CD14-positive monocyte (primary cell): ENCODE results near the gene PPP4R3A. TPM values are rescaled to one million over a fixed set of nuclear protein-coding genes. Genes with fewer than 3 reads are reported as not detected.

Experiments used
- DNase-seq, 3 donors: peaks; one replicate each; pipeline ENCODE4 v3.0.0-alpha.2; 2011 to 2022
- H2AFZ ChIP-seq: 2 replicates; pipeline ENCODE4 v1.6.0; 2012; ENCODE audit warnings: mild to moderate bottlenecking, low read depth, low read length, inconsistent platforms; ENCODE audit not compliant: insufficient read depth, poor library complexity, severe bottlenecking
- H3K27ac ChIP-seq, 2 donors: 1 replicate in 1 of 2; 2 replicates in 1 of 2; pipeline ENCODE4 v1.5.1; 2012 to 2013; ENCODE audit warnings: low read length in 2 of 2, control low read depth in 1 of 2, inconsistent platforms in 1 of 2, low read depth in 1 of 2, mild to moderate bottlenecking in 1 of 2
- H3K27me3 ChIP-seq, 2 donors: one replicate each; pipeline versions ENCODE4 v1.6.0 to v1.6.1; 2011 to 2013; ENCODE audit warnings: low read length in 2 of 2; ENCODE audit not compliant: control insufficient read depth in 2 of 2, insufficient read depth in 2 of 2
- H3K36me3 ChIP-seq, 2 donors: replicated peaks in 1 of 2; 1 replicate in 1 of 2; 2 replicates in 1 of 2; pipeline versions ENCODE4 v1.5.1 to v1.6.1; 2012 to 2013; ENCODE audit warnings: low read length in 2 of 2, control low read depth in 1 of 2, inconsistent platforms in 1 of 2, mild to moderate bottlenecking in 1 of 2; ENCODE audit not compliant: insufficient read depth in 2 of 2, control insufficient read depth in 1 of 2
- H3K4me1 ChIP-seq, 2 donors: 1 replicate in 1 of 2; 2 replicates in 1 of 2; pipeline versions ENCODE4 v1.5.1 to v1.6.1; 2012 to 2013; ENCODE audit warnings: low read length in 2 of 2, control low read depth in 1 of 2, inconsistent platforms in 1 of 2, mild to moderate bottlenecking in 1 of 2, moderate library complexity in 1 of 2; ENCODE audit not compliant: insufficient read depth in 2 of 2, control insufficient read depth in 1 of 2
- H3K4me2 ChIP-seq: replicated peaks from 2 replicates; pipeline ENCODE3; 2012; ENCODE audit warnings: low read length, moderate library complexity, mild to moderate bottlenecking; ENCODE audit not compliant: poor library complexity, severe bottlenecking; ENCODE audit errors: extremely low read depth
- H3K4me3 ChIP-seq, 3 experiments: fragments of 200-600 bp in 1 of 3; sonication (generic) in 1 of 3; replicated peaks in 1 of 3; 1 replicate in 2 of 3; 2 replicates in 1 of 3; pipeline ENCODE4 v1.5.1; 2011 to 2013; ENCODE audit warnings: low read length in 3 of 3, mild to moderate bottlenecking in 3 of 3, control low read depth in 2 of 3, low read depth in 2 of 3, inconsistent platforms in 1 of 3, moderate library complexity in 1 of 3
- H3K79me2 ChIP-seq: 2 replicates; pipeline ENCODE4 v1.6.0; 2012; ENCODE audit warnings: mild to moderate bottlenecking, control low read depth, inconsistent platforms, low read length, moderate library complexity; ENCODE audit not compliant: insufficient read depth
- H3K9ac ChIP-seq: 2 replicates; pipeline ENCODE4 v1.6.0; 2017; ENCODE audit warnings: low read length, mild to moderate bottlenecking; ENCODE audit not compliant: insufficient read depth, poor library complexity, severe bottlenecking
- H3K9me3 ChIP-seq, 2 donors: replicated peaks in 1 of 2; 1 replicate in 1 of 2; 2 replicates in 1 of 2; pipeline versions ENCODE4 v1.5.1 to v1.6.1; 2012 to 2013; ENCODE audit warnings: low read length in 2 of 2, control low read depth in 1 of 2; ENCODE audit not compliant: control insufficient read depth in 1 of 2, insufficient read depth in 1 of 2
- H4K20me1 ChIP-seq: 2 replicates; pipeline ENCODE4 v1.6.0; 2012; ENCODE audit warnings: mild to moderate bottlenecking, low read length, control low read depth, moderate library complexity; ENCODE audit not compliant: insufficient read depth
- H3K27ac Mint-ChIP-seq, 7 donors: one replicate each; pipeline ENCODE4 v1.8.0; 2020; ENCODE audit warnings: mild to moderate bottlenecking in 7 of 7, mixed read lengths in 7 of 7, moderate library complexity in 6 of 7, inconsistent platforms in 2 of 7
- H3K27me3 Mint-ChIP-seq, 3 donors: one replicate each; pipeline ENCODE4 v1.8.0; 2021 to 2022; ENCODE audit warnings: low read depth in 3 of 3, mild to moderate bottlenecking in 3 of 3, mixed read lengths in 3 of 3, moderate library complexity in 3 of 3, inconsistent platforms in 1 of 3
- H3K36me3 Mint-ChIP-seq, 2 donors: one replicate each; pipeline ENCODE4 v1.8.0; 2020; ENCODE audit warnings: mixed read lengths in 2 of 2, inconsistent platforms in 1 of 2, mild to moderate bottlenecking in 1 of 2
- H3K4me1 Mint-ChIP-seq: one replicate; pipeline ENCODE4 v1.8.0; 2020; ENCODE audit warnings: mild to moderate bottlenecking, mixed read lengths
- H3K4me3 Mint-ChIP-seq, 2 donors: one replicate each; pipeline ENCODE4 v1.8.0; 2020; ENCODE audit warnings: mild to moderate bottlenecking in 2 of 2, mixed read lengths in 2 of 2, moderate library complexity in 1 of 2
- H3K9me3 Mint-ChIP-seq, 7 donors: one replicate each; pipeline ENCODE4 v1.8.0; 2020 to 2022; ENCODE audit warnings: mixed read lengths in 7 of 7, mild to moderate bottlenecking in 6 of 7, moderate library complexity in 6 of 7, inconsistent platforms in 2 of 7
- WGBS: methylation state at CpG from one replicate; pipeline ENCODE4 v1.1.5; 2013; ENCODE audit warnings: missing lambda C conversion rate; ENCODE audit not compliant: insufficient coverage; 5-methylcytosine and 5-hydroxymethylcytosine counted together
- intact Hi-C, 2 donors: fragments of 100-400 bp; cut with micrococcal nuclease; formaldehyde crosslinking; loops; one replicate each; pipeline versions ENCODE4 v1.15.0 to v1.15.1; 2023
- polyA plus RNA-seq, 3 donors: library from polyadenylated mRNA; depleted of rRNA in 1 of 3; unstranded in 2 of 3; stranded (reverse) in 1 of 3; fragments of 300-500 nt in 2 of 3; fragments of >200 nt in 1 of 3; fragmentation: Illumina TruSeq in 2 of 3; gene quantifications; 1 replicate in 2 of 3; 2 replicates in 1 of 3; pipeline ENCODE4 v1.2.3, GENCODE V29; 2012 to 2021
- TF ChIP-seq, protein P1 (sequence below): fragments of 200-600 bp; IDR thresholded peaks from one replicate; pipeline ENCODE4 v1.8.0; 2022; ENCODE audit warnings: antibody characterized with exemption, mild to moderate bottlenecking

The PPP4R3A gene
- polyA plus RNA-seq, 3 donors: 31.4 to 71.0 (median 41.2) TPM

DNA sequence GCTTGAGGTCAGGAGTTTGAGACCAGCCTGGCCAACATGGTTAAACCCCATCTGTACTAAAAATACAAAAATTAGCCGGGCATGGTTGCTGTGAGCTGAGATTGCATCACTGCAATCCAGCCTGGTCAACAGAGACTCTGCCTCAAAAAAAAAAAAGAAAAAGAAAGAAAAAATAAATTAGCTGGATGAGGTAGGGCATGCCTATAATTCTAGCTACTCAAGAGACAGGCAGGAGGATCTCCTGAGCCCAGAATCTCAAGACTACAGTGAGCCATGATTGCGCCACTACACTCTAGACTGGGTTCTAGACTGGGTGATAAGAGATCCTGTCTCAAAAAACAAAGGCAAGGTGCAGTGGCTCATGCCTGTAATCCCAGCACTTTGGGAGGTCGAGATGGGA lies 16.9 kb downstream of the PPP4R3A start:
- no peak overlapping the region for H3K4me3 ChIP-seq
- Mint-ChIP-seq H3K4me3 (no peak overlapping the region), H3K27ac (peak overlapping the region in 5 of 7 donors; percentile 18 to 83 (median 61)), H3K36me3 (peaks cover 16 to 20% of the 10 kb centered on the region in 2 donors), H3K9me3 (no peaks in the 10 kb centered on the region), H3K4me1 (peaks cover 45% of the 10 kb centered on the region), H3K27me3 (no peaks in the 10 kb centered on the region)
- no peak overlapping the region for H3K4me2 ChIP-seq
- H3K9ac ChIP-seq: no peak overlapping the region
- no peaks in the 10 kb centered on the region for H3K27me3 ChIP-seq
- no peak overlapping the region for H3K27ac ChIP-seq
- H3K36me3 ChIP-seq: peaks cover 20 to 24% of the 10 kb centered on the region in 2 donors
- H2AFZ ChIP-seq: no peak overlapping the region
- H3K9me3 ChIP-seq: no peaks in the 10 kb centered on the region
- peak in 1 of 3 donors; percentile 9 for DNase-seq
- H3K4me1 ChIP-seq: peaks cover 44 to 52% of the 10 kb centered on the region in 2 donors
- intact Hi-C loops: loop anchor here in 1 of 2 donors (10.0 kb wide), 1 partner anchor 168 kb away; no protein-coding TSS in a partner anchor
- H4K20me1 ChIP-seq: peaks cover 99% of the 10 kb centered on the region
- TF ChIP-seq, protein P1, sequence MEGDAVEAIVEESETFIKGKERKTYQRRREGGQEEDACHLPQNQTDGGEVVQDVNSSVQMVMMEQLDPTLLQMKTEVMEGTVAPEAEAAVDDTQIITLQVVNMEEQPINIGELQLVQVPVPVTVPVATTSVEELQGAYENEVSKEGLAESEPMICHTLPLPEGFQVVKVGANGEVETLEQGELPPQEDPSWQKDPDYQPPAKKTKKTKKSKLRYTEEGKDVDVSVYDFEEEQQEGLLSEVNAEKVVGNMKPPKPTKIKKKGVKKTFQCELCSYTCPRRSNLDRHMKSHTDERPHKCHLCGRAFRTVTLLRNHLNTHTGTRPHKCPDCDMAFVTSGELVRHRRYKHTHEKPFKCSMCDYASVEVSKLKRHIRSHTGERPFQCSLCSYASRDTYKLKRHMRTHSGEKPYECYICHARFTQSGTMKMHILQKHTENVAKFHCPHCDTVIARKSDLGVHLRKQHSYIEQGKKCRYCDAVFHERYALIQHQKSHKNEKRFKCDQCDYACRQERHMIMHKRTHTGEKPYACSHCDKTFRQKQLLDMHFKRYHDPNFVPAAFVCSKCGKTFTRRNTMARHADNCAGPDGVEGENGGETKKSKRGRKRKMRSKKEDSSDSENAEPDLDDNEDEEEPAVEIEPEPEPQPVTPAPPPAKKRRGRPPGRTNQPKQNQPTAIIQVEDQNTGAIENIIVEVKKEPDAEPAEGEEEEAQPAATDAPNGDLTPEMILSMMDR: no peak
- WGBS: no CpG with 5 or more reads among the region's 3 CpGs
- peaks cover 99% of the 10 kb centered on the region for H3K79me2 ChIP-seq

DNA sequence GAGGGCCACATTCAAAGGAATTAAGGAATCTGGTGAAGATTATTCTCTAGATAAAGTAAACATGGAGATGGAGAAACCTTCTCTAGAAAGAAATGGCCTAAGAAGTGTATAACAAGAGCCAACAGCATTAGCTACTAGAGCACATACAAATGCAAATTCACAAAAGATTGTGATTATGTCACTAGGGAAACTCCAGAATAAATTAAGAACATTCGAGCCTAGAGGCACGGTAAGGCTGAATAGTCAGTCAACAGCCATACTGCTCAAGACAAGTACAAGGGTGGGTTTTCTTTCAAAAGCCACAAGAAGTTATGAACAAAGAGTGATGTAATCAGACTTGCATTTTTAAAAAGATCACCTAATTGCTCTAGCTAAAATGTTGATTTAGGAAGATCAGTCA lies 25.4 kb downstream of the PPP4R3A start:
- H3K4me2 ChIP-seq: no peak overlapping the region
- WGBS: no CpG with 5 or more reads among the region's 2 CpGs
- Mint-ChIP-seq H3K27ac (peak overlapping the region in 2 of 7 donors; percentile 0 to 43), H3K4me3 (no peak overlapping the region), H3K27me3 (peaks cover 0 to 2% (median 0%) of the 10 kb centered on the region in 3 donors), H3K4me1 (peaks cover 16% of the 10 kb centered on the region), H3K9me3 (no peaks in the 10 kb centered on the region), H3K36me3 (peaks cover 61 to 79% of the 10 kb centered on the region in 2 donors)
- H3K9me3 ChIP-seq: no peaks in the 10 kb centered on the region
- no peak overlapping the region for H2AFZ ChIP-seq
- TF ChIP-seq, protein P1: no peak
- H4K20me1 ChIP-seq: peaks cover 100% of the 10 kb centered on the region
- H3K9ac ChIP-seq: no peak overlapping the region
- no peaks in the 10 kb centered on the region for H3K27me3 ChIP-seq
- no peak overlapping the region for H3K27ac ChIP-seq
- DNase-seq: peak in 1 of 3 donors; percentile 19
- intact Hi-C loops: no loop called here
- peaks cover 11 to 15% of the 10 kb centered on the region in 2 donors for H3K4me1 ChIP-seq
- H3K36me3 ChIP-seq: peaks cover 80 to 96% of the 10 kb centered on the region in 2 donors
- no peak overlapping the region for H3K4me3 ChIP-seq
- peaks cover 99% of the 10 kb centered on the region for H3K79me2 ChIP-seq
